Measurements from ENCODE around the gene QARS1.

The QARS1 gene

DNA sequence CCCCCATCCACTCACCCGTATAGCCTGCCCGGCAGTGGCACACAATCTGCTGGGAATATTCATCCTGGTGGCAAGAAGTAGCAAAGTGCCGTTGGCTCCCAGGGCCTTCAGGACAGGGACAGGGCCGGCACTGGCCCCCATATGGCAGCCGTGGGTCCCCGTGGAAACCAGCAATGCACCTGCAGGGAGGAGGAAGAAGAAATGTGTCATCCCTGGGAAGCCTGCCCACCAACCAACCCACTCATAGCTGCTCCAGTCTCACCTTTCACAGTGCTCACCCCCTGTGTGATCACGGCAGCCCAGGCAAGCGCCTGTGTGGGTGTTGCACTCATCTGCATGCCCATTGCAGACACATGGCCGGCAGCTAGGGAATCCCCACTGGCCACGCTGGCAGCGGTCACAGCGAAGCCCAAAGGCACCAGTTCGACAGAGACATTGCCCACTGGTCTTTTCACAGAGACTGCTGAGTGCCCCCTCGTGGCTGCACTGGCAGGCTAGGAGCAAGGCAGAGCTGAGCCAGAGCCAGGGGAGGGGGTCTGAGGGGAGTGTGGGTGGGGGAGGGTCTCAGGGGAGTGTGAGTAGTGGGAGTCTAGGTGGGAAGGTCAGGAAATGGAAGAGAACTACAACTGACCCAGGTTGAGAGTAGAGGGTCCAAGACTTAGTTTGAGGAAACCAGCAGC is 20.6 kb upstream of the QARS1 start:
- Histone ChIP-seq H3K4me3 (ENCODE audit: low read depth, low read length) (no peak overlapping the region), H3K4me2 (ENCODE audit: low read length) (no peak overlapping the region), H3K27me3 (ENCODE audit: control insufficient read depth, insufficient read depth, low read length) (no peaks in the 10 kb centered on the region), H2AFZ (no peak overlapping the region), H3K4me1 (peaks cover 3% of the 10 kb centered on the region), H3K9ac (no peak overlapping the region), H3K27ac (no peak overlapping the region), H3K79me2 (peaks cover 6% of the 10 kb centered on the region), H3K36me3 (ENCODE audit: control insufficient read depth, insufficient read depth, low read length) (no peaks in the 10 kb centered on the region), H3K9me3 (ENCODE audit: control insufficient read depth, low read length) (no peaks in the 10 kb centered on the region)
- no peak for TF ChIP-seq CTCF (IDR thresholded peaks at IDR 0.05)

- Histone ChIP-seq H3K79me2 (peaks cover 8% of the 10 kb centered on the region), H3K4me1 (peaks cover 10% of the 10 kb centered on the region), H3K4me3 (ENCODE audit: low read depth, low read length) (no peak overlapping the region), H3K27me3 (ENCODE audit: control insufficient read depth, insufficient read depth, low read length) (no peaks in the 10 kb centered on the region), H3K4me2 (ENCODE audit: low read length) (no peak overlapping the region), H3K9ac (no peak overlapping the region), H3K27ac (no peak overlapping the region), H3K36me3 (ENCODE audit: control insufficient read depth, insufficient read depth, low read length) (no peaks in the 10 kb centered on the region), H2AFZ (no peak overlapping the region), H3K9me3 (ENCODE audit: control insufficient read depth, low read length) (no peaks in the 10 kb centered on the region)
- no peak for TF ChIP-seq CTCF (IDR thresholded peaks at IDR 0.05)
These were observed 19.6 kb upstream of the QARS1 start for GRCh38 chr3:49124203-49124602.

DNA sequence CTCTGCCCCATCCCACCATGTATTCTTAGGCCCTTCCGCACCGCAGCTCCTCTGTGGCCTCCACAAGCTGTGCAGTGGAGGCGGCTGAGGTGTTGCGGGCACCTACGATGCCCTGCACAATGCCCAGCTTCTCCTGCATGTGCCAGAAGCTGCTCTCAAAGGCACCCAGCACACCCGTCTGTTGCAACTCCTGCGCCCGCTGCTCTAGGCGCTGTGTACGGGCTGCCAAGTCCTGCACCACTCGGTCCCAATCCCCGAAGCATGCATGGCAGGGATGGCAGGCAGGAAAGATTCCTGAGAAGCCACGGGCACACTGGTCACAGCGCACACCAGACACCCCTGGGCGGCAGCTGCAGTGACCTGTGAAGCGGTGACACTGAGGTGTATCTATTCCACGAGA is 19.1 kb upstream of the QARS1 start:
- Histone ChIP-seq H3K27ac (no peak overlapping the region), H3K4me2 (ENCODE audit: low read length) (no peak overlapping the region), H2AFZ (no peak overlapping the region), H3K79me2 (peaks cover 13% of the 10 kb centered on the region), H3K36me3 (ENCODE audit: control insufficient read depth, insufficient read depth, low read length) (no peaks in the 10 kb centered on the region), H3K4me1 (peaks cover 15% of the 10 kb centered on the region), H3K9ac (no peak overlapping the region), H3K4me3 (ENCODE audit: low read depth, low read length) (no peak overlapping the region), H3K27me3 (ENCODE audit: control insufficient read depth, insufficient read depth, low read length) (no peaks in the 10 kb centered on the region), H3K9me3 (ENCODE audit: control insufficient read depth, low read length) (no peaks in the 10 kb centered on the region)
- TF ChIP-seq CTCF (IDR thresholded peaks at IDR 0.05) = no peak

GRCh38 chr3:49122886-49123545 is 18.5 kb upstream of the QARS1 start:
- Histone ChIP-seq H3K4me3 (ENCODE audit: low read depth, low read length) (no peak overlapping the region), H3K27me3 (ENCODE audit: control insufficient read depth, insufficient read depth, low read length) (no peaks in the 10 kb centered on the region), H3K79me2 (peaks cover 16% of the 10 kb centered on the region), H2AFZ (no peak overlapping the region), H3K4me2 (ENCODE audit: low read length) (no peak overlapping the region), H3K4me1 (peaks cover 15% of the 10 kb centered on the region), H3K36me3 (ENCODE audit: control insufficient read depth, insufficient read depth, low read length) (no peaks in the 10 kb centered on the region), H3K27ac (no peak overlapping the region), H3K9ac (no peak overlapping the region), H3K9me3 (ENCODE audit: control insufficient read depth, low read length) (no peaks in the 10 kb centered on the region)
- TF ChIP-seq CTCF (IDR thresholded peaks at IDR 0.05) = no peak

DNA sequence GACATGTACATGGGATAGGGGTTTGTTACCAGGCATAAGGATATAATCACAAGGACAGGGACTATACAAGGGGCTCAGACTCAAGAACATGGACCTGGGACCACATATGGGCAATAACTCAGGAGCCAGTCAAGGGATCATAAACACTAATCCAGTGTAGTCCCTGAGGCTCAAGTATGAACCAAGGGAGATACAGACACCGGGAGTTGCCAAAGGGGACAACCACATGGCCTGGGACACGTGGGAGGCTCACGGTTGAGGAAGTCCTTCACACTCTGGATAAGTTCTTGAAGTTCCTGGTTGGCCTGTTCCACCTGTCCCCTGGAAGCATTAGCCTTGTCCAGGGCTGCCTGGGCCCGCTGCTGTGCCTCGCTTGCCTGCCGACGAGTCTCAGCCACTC is 17.9 kb upstream of the QARS1 start:
- H3K36me3 ChIP-seq (ENCODE audit: control insufficient read depth, insufficient read depth, low read length) = no peaks in the 10 kb centered on the region
- TF ChIP-seq CTCF (IDR thresholded peaks at IDR 0.05) = no peak
- H3K9me3 ChIP-seq (ENCODE audit: control insufficient read depth, low read length) = no peaks in the 10 kb centered on the region

More for the DNA sequence above, 17.9 kb upstream of the QARS1 start:
- Histone ChIP-seq H3K4me1 (peaks cover 15% of the 10 kb centered on the region), H3K27ac (no peak overlapping the region), H2AFZ (no peak overlapping the region), H3K9ac (no peak overlapping the region), H3K4me2 (ENCODE audit: low read length) (no peak overlapping the region), H3K79me2 (peaks cover 21% of the 10 kb centered on the region), H3K4me3 (ENCODE audit: low read depth, low read length) (no peak overlapping the region), H3K27me3 (ENCODE audit: control insufficient read depth, insufficient read depth, low read length) (no peaks in the 10 kb centered on the region)
